Osteocyte (in vitro differentiated cells): ENCODE data around the gene GPR3. TPM values are rescaled to one million over a fixed set of nuclear protein-coding genes. Genes with fewer than 3 reads are reported as not detected.
A peak's percentile ranks its signal among the peaks of the same experiment; 100 is the strongest.

Source experiments
- DNase-seq: peaks from one replicate; pipeline ENCODE4 v3.0.0; 2021; ENCODE audit warnings: mixed read lengths; ENCODE audit not compliant: unreplicated experiment; ENCODE audit errors: extremely low spot score
- H3K27ac Mint-ChIP-seq: one replicate; pipeline ENCODE4 v1.8.0; 2021; ENCODE audit warnings: mild to moderate bottlenecking, mixed read lengths; ENCODE audit not compliant: unreplicated experiment
- H3K27me3 Mint-ChIP-seq: one replicate; pipeline ENCODE4 v1.8.0; 2021; ENCODE audit warnings: mixed read lengths; ENCODE audit not compliant: unreplicated experiment
- H3K36me3 Mint-ChIP-seq: one replicate; pipeline ENCODE4 v1.8.0; 2021; ENCODE audit warnings: mixed read lengths; ENCODE audit not compliant: unreplicated experiment
- H3K4me1 Mint-ChIP-seq: one replicate; pipeline ENCODE4 v1.8.0; 2021; ENCODE audit warnings: mixed read lengths; ENCODE audit not compliant: unreplicated experiment
- H3K4me3 Mint-ChIP-seq: one replicate; pipeline ENCODE4 v1.8.0; 2021; ENCODE audit warnings: mild to moderate bottlenecking, moderate library complexity, mixed read lengths; ENCODE audit not compliant: unreplicated experiment
- H3K9me3 Mint-ChIP-seq: one replicate; pipeline ENCODE4 v1.8.0; 2021; ENCODE audit warnings: mixed read lengths; ENCODE audit not compliant: unreplicated experiment
- CTCF ChIP-seq: fragments of 200-600 bp; sonication (generic); IDR thresholded peaks from 2 replicates; pipeline ENCODE4 v1.5.0; 2021; ENCODE audit warnings: antibody characterized with exemption, mild to moderate bottlenecking, moderate library complexity
- total RNA-seq: library from RNA; stranded (reverse); gene quantifications from 2 replicates; pipeline ENCODE4 v1.2.1, GENCODE V29; 2021

Gene GPR3
- total RNA-seq, 1 donor from 2014 or later: 0.56 TPM

DNA sequence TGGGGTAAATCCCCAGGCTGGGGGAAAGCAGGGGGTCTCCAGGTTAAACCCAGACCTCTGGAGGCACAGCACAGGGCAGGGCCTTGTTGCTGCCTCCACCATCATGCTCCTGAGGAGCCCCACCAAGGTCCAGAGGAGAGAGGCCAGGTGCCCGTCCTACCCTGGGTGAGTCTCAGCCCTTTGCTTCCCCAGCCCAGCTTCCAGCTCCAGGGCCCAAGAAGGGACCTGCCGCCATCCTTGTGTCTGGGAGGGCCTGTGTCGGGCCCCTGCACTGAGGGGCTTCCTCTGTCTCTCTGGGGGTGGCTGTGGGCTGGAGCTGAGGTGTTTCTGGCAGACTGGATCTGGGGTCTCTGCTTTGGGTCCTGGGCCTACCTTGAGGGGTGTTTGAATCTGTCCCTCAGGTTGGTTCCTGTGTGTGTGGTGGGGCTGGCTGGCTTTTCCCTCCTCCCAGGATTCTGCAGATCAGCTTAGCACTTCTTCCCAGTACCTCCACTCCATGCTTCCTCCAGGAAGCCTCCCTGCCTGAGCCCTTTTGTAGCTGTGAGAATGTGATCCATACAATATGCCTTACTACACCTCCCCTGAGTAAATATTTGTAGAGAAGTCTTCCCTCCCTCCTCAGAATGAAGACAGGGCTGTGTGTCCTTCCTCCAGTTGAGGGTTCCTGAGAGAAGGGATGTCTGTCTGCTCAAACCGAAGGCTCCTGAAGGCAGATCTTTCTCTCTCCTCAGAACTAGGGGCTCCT is 6.2 kb downstream of the GPR3 start:
- Mint-ChIP-seq H3K9me3 (no peaks in the 10 kb centered on the region), H3K27me3 (no peaks in the 10 kb centered on the region), H3K4me3 (no peak overlapping the region), H3K4me1 (peaks cover 32% of the 10 kb centered on the region), H3K27ac (peak overlapping the region; percentile 14), H3K36me3 (no peaks in the 10 kb centered on the region)
- no peak for TF ChIP-seq CTCF
- no peak for DNase-seq

DNA sequence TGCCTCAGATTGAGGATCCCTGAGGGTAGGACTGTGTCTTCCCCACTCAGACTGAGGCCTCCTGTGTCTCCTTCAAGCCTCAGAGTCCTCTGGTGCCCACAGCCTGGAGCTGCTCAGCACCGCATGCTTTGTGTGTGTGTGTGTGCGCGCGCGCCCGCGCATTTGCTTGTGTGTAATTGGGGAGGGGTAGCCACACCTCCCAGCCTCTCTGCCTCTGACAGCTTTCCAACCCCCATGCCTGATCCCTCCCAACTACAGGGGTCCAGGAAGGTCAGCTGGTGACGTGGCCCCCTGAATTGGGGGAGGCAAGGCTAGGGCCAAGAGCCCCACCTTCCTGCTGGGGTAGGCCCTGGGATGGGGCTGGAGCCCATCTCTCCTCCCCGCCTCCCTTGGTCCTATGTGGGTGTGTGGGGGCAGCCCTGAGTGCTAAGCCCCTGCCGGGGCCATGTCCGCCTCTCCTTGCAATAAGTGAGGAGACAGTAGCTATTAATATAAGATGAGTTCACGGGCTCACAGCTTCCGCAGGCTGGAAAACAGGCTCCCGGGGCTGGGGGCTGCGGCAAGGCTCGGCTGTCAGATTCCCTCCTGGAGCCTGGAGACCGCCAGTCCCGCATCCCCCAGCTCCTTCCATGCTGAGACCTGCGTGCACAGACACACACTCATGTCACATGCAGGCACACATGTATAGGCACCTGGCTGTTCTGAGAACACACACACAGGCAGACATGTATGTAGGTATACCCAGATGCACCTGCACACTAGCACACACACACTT is 7.0 kb downstream of the GPR3 start:
- Mint-ChIP-seq H3K4me1 (peaks cover 41% of the 10 kb centered on the region), H3K27ac (peak overlapping the region; percentile 14), H3K9me3 (no peaks in the 10 kb centered on the region), H3K27me3 (no peaks in the 10 kb centered on the region), H3K4me3 (no peak overlapping the region), H3K36me3 (no peaks in the 10 kb centered on the region)
- no peak for DNase-seq
- no peak for TF ChIP-seq CTCF

- no peak for TF ChIP-seq CTCF
- Mint-ChIP-seq H3K9me3 (no peaks in the 10 kb centered on the region), H3K27me3 (no peaks in the 10 kb centered on the region), H3K27ac (no peak overlapping the region), H3K36me3 (no peaks in the 10 kb centered on the region), H3K4me1 (peaks cover 47% of the 10 kb centered on the region), H3K4me3 (no peak overlapping the region)
- no peak for DNase-seq
These were observed 7.9 kb downstream of the GPR3 start for GRCh38 chr1:27400082-27400962.

GRCh38 chr1:27400963-27401341 is 8.5 kb downstream of the GPR3 start:
- H3K9me3 Mint-ChIP-seq: no peaks in the 10 kb centered on the region
- DNase-seq: no peak
- H3K4me1 Mint-ChIP-seq: peaks cover 50% of the 10 kb centered on the region
- H3K4me3 Mint-ChIP-seq: no peak overlapping the region
- no peaks in the 10 kb centered on the region for H3K36me3 Mint-ChIP-seq
- no peak for TF ChIP-seq CTCF
- no peaks in the 10 kb centered on the region for H3K27me3 Mint-ChIP-seq
- no peak overlapping the region for H3K27ac Mint-ChIP-seq
